SKM-1 (cell line): Measurements from ENCODE around the gene GARNL3.

Experiments used
- DNase-seq: peaks from one replicate; lab custom pipeline; 2025; ENCODE audit not compliant: unreplicated experiment; lab: John Stamatoyannopoulos, UW

The GARNL3 gene, protein sequence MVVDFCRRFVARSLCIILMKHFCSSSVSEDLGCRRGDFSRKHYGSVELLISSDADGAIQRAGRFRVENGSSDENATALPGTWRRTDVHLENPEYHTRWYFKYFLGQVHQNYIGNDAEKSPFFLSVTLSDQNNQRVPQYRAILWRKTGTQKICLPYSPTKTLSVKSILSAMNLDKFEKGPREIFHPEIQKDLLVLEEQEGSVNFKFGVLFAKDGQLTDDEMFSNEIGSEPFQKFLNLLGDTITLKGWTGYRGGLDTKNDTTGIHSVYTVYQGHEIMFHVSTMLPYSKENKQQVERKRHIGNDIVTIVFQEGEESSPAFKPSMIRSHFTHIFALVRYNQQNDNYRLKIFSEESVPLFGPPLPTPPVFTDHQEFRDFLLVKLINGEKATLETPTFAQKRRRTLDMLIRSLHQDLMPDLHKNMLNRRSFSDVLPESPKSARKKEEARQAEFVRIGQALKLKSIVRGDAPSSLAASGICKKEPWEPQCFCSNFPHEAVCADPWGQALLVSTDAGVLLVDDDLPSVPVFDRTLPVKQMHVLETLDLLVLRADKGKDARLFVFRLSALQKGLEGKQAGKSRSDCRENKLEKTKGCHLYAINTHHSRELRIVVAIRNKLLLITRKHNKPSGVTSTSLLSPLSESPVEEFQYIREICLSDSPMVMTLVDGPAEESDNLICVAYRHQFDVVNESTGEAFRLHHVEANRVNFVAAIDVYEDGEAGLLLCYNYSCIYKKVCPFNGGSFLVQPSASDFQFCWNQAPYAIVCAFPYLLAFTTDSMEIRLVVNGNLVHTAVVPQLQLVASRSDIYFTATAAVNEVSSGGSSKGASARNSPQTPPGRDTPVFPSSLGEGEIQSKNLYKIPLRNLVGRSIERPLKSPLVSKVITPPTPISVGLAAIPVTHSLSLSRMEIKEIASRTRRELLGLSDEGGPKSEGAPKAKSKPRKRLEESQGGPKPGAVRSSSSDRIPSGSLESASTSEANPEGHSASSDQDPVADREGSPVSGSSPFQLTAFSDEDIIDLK

DNA sequence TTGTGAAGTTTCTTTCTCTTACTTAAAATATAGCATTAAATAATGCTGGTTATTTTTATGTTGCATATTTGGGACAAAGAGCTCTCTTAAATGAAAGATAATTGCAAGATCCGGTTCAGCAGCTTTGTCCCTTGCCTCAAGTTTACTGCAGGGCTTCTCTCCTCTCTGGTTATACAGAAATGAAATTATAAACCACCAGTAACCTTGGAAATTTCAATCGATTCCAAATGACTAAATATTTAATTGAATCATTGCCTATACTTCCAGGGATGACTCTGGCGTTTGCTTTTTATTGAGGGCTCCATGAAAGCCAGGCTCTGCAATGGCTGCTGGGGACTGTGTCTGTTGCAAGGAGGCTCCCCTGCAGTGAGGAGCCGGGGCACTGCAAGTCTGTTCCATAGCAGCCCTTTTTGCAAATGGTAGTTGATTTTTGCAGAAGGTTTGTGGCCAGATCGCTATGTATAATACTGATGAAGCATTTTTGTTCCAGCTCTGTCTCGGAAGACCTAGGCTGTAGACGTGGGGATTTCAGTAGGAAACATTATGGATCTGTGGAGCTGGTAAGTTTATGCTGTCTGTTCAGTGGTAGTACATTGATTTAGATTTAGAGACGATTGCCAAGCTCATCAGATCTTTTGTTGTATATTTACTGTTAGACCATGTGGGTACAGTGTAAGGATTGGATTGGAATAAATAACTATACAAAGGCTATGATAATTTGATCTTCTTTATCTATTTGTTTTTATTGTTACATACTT, at the start of gene GARNL3:
GARNL3 (plus strand) TSS at position 313 of the 758 bp plus-strand sequence; CDS start at position 417, 104 bp downstream.
- DNase-seq, result no peak

DNA sequence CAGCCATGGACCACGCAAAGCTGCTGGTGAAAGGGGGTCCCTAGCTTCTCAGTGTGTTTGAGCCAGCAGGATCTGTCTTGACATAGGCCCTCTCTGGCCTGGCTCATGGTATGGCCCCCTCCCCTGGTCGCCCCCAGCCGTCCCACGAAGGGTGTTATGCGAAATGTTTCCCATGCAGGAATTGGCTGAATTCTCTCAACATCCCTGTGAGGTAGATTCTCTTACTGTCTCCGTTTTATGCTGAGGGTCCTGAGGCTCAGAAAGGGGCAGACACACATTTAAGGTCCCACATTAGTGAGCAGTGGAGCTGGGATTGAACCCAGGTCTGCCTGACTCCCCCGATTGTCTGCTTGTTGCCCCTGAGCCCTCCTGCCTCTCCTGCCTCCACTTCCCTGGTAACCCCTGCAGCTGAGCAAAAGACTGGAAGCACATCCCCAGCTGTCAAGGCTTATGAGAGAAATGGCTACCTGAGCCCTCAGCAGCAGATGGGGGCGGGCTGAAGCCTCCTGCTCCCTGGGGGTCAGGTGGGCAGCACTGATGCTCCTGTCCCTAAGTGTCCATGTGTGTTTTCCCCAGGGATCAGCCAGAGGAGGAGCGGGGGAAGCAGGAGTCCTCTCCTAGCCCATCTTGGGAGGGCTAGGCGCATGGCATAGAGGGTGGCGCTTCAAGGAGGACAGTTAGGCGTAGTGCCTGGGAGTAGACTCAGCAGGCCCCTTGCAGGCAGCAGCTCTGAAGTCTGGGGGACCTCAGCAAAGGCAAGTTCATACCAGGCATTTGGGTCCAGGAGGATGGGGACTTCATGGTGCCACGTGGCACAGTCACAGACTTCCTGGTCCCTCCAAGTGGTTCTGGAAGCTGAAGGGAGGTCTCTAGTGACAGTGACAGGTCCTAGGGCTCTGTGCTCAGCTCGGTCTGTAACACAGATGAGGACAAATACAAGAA, 49.0 kb upstream of the GARNL3 start:
- no peak for DNase-seq

DNA sequence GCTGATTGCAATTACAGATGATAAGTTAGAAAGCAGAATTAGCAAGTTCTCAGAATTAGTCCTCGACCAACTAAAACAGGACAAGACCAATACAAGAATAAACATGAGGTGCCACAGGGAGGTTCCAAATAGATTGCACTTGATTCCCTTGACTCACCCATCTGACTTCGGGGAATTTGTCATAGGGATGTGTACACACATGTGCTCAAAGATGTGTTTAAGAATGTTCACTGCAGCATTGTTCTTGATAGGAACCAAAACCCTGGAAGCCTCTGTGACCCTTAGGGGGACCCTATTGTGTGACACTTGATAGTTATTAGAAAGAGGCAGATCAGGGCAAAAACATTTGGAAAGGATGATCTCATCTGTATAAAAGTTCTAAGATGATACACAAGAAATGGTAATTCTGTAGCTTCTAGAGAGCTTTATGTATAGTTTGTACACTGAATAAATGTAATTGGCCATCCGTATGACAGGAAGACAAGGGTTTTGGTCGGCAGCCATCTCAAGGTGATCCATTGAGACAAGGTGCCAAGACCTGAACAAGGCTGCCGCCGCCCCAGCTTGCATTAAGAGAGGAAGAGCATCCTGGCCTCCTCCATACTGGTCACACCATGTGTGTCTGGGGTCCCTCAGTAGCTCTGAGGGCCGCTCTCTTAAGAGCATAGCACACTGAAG, 48.2 kb upstream of the GARNL3 start:
- DNase-seq, result no peak

DNA sequence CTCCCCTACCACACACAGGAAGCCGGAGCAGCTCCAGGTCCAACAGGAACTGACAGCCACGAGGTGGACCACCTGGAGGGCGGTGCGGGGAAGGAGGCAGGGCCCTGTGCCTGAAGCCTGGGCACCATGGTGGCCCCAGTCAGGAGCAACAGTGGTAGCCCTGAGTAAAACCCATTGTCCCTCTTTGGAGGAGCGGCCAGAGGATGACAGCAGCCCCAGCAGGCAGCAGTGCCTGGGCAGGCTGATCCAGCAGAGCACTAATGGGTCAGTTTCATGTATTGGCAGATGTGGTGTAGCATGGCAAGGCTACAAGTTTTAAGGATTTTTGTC, 47.7 kb upstream of the GARNL3 start:
- DNase-seq, result no peak

DNA sequence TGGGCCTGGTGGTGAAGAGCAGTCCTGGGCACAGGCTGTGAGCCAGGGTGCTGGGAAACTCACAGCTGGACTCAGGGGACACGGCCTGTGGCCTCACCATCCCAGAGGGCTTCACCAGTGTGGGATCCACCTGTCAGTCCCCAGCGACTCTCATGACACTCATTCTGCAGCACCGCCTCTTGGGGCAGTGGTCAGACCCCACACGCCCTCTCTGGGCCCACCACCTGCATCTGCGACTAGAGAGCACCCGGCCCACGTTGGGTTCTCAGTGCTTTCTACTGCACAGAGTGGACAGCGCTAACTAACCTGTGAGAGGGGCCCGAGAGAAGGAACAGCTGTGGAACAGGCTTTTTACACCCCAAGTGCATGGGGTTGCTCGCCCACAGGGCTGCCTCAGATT, 45.8 kb upstream of the GARNL3 start:
- DNase-seq, result no peak

DNA sequence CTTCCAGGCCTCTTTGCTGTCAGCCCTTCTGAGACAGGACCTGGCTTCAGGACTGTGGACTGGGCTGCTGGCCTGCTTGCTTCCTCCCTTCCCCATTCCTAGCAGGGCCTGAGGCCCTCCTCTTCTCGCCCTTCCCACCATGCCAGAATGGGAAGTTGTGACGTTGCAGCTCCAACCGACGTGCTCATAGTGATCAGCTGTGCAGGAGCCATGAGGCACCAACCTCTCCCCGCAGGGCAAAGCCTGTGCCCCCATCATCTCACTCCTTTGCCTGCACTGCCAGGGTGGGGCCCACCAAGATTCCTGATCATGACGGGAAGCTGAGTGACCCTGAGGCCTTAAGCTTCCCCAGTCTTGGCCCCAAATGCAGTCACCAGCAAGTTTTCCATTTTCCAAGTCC, 45.1 kb upstream of the GARNL3 start:
- DNase-seq, result no peak

DNA sequence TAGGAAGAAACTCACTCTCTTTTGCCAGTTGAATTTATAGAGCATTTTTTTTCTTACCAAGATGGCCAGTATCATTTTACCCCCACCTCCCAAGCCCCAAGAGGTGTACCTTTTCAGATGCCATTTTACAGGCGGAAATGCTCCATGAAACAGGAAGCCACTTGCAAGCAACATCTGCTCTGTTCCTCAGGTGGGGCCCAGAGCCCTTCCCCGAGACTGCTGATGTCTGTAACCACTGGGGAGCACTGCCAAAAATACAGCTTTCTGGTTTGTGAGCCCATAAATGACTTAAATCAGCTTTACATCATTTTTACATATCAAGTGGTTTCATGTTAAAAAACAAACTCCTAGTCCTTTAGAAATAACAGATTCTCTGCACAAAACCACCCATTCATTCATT, 42.9 kb upstream of the GARNL3 start:
- no peak for DNase-seq

DNA sequence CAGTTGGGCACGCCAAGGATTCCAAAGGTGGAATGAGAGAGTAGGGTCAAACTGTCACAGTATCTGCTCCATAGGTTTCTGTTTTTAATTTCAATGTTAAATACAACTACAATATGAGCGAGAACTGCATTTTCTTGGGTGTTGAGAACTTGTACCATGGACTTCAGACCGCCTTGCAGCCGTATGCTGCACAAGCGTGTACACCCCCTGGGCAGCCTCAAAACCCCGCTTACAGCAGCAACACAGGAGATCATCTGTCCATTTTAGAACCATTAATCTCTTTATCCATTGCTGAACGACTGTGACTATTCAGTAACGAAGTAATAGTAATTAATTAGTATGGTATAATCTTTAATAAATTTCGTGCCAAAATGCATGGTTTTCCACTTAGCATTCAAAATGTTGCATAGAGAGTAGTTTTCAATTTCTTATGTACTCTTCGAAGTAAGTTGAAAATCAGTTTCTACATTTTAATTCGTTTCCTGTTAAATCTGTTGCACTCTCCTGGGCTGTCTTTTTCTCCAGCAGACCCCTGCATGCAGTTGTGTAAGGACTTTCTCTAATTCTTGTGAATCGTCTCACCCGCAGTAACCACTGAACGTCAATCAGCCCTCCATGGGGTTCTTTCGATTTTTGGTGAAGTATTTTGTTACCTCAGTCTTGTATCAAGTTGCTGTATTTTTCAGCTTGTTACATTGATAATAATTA, 42.0 kb upstream of the GARNL3 start:
- DNase-seq, result no peak

DNA sequence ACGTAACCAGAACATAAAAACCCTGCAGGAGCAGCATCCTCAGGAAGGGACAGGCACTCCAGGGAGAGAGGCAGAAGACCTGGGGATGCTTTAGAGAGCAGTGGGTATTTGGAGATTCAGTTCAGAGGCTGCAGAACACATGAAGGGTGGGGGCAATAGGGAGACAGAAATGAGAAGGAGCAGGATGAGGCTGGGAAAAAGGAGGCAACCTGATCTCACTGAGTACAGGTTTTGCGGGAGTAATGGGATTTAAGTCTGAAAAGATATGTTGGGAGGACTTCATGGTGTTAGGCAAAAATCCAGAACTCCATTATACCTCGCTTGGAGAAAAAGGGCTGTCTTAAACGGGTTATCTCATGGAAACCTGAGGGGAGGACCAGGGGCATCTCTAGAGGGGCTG, 41.3 kb upstream of the GARNL3 start:
- DNase-seq, result no peak

DNA sequence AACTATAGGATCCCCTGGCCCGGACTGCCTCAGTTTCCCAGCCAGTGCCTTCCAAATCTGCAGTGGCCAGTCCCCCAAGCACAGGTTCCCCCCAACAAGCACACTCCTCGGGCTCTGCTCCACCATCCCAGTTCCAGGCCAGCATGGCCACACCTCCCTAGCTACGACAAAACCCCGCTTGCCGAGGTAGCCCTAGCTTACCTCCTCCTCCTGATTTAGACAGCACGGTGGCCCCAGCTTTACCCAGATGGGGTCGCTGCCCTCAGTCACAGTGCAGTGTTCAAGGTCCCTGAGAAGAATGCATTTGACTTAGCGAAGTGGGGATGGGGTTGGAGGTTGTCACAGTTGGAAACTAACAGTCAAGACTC, 40.8 kb upstream of the GARNL3 start:
- DNase-seq, result no peak

DNA sequence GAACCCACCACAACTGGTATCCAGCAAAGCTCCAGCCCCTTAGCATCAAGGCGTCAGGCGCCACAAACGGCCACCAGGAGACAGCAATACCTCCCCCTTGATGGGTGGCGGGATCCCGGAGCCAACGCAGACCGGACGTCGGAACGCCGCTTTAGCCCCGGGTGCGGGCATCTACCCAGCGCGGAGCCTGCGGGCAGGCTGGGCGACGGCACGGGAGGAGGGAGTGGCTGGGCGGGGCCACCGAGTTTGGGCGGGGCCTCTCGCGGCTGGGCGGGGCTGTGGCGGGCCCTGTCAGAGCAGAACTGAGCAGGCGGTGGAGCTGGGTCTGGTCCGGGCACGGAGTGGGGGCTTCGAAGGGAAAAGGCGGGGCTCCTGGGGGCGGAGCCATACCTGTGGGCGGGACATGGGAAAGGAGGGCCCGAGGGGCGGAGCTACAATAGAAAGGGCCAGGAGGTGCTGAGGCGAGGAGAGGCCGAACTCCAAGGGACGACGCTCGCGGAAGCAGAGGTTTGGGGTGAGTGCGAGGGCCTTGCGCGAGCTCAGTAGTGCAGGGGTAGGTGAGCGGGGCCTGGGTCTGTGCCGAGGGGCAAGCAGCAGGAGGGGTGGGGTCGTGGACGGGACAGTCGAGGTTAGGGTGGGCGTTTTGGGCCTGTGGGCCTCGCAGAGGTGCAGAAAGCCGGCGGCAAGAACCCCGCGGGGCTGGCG, 40.2 kb upstream of the GARNL3 start:
- peak; percentile 52 for DNase-seq

DNA sequence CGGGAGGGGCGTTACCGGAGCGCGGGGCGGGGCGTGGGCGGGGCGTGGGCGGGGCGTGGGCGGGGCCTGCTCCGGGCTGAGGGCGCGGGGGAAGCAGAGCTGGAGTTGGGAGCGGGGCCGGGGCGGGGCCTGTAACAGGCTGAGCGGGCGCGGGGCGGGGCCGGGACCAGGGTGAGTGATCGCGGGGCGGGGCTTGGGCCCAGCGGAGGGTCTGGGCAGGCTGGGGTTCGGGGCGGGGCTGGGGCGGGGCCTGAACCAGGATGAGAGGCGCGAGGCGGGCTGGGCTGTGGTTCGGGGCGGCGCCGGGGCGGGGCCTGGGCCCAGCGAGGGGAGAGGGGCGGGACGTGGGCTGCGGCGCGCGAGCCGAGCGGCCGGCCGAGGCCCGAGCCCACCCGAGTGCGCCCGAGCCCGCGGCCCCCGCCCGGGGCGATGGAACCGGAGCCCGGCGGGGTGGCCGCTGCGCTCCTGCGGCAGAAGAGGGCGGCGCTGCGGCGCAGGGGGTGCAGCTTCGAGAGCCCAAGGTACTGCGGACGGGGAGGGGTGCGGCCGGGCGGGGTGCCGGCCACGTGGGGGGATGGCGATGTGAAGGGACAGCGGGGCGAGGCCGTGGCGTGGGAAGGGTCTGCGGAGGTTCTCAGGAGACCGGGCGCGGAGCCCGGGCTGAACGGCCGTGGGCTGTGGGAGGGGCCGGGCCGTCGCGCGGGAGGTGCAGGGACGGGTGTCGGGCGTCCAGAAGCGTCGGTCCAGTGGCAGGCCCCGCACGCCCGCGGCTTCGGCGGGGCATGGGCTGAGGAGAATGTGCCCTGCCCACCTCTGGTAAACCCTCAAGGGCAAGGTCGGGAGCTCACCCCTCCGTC, 39.5 kb upstream of the GARNL3 start:
- peak; percentile 89 for DNase-seq

DNA sequence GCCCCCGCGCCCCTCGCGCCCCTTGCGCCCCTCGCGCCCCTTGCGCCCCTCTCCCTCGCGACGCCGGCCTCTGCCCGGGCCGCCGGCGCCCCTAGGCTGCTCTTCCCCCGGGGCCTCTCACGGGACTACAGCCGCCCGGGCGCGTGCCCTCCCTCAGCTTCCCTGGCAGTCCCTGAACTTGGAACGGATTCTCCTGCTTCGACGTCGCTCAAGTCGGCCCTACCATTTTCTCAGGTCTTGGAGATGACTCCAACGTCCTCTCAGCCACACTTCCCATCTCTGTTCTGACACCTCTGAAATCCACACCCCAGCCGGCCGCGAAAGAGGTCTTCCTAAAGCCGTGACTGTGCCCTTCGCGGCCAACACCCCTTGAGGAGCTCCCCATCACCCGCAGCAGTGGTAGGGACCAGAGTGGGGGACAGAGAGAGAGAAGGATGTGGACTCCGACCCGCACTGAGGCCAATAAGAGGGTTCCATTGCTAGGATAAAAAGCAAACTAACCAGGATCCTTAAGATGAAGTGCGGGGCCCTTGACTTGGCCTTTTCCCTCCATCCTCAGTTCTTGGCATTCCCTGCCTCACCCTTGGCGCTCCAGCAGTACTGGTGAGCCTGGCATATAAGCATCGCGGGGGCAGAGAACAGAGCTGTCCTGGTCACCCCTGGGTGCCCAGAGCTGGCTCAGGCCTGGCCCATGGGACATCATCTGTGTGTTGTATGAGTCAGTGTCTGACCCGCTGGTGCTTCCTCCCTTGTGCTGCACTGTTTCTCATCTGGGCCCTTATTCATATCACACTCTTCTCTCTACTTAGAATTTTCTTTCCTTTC, 38.6 kb upstream of the GARNL3 start:
- DNase-seq, result no peak

DNA sequence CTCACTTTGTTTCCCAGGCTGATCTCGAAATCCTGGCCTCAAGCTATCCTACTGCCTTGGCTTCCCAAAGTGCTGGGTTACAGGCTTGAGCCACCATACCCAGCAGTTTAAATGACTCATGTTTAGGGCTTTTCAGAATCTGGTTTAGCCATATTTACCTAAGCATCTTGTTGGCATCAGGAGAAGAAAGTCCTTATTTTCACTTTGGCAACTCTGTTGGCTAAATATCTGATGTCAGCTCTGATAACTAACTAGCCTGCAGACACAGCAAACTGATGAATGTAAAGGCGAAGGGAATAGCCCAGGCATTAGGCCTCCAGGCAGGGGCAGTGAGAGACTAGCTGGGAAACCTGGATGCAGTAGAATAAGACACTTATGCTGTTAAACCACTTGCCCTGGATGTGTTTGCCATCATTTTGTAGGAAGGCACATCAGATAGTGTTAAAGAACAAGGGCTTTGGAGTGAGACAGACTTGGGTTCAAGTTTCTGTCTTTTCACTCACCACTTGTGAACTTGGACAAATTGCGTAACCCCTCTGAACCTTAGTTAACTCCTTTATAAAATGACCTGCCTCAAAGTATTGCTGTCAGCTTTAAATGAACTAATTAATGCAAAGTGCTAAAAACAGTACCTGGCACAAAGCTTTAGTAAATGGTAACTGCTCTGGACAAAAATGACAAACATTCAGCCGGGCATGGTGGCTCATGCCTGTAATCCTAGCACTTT, 34.7 kb upstream of the GARNL3 start:
- DNase-seq, result no peak

DNA sequence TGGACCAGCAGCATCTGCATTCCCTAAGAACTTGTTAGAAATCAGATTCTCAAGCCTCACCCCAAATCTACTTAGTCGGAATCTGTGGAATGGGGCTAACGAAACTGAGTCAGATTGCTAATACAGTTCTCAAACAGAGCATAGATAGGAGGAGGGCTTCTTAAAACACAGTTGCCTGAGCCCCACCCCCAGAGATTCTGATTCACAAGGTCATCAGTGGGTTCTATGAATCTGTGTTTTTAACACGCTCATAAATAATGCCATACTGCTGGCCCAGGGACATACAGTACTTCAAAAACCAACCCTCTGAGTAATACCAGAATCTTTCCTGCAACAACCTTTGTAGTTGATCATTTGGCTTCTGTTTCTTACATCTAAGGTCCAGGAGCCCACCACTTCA, 32.9 kb upstream of the GARNL3 start:
- no peak for DNase-seq
